Fibroblast of lung (primary cell): ENCODE measurements around the gene ATOX1.

ENCODE experiments used
- EZH2 ChIP-seq: IDR thresholded peaks from 2 replicates; pipeline ENCODE4 v1.5.1; 2012; ENCODE audit warnings: low read length, control low read depth, mild to moderate bottlenecking; ENCODE audit errors: missing control alignments
- TF ChIP-seq, protein P1 (sequence below), 2 donors: IDR thresholded peaks in 1 of 2; conservative IDR thresholded peaks in 1 of 2; 1 replicate in 1 of 2; 2 replicates in 1 of 2; pipeline ENCODE4 v1.5.1; 2011 to 2012; ENCODE audit warnings: low read length in 2 of 2, control low read depth in 1 of 2, inconsistent platforms in 1 of 2, low read depth in 1 of 2, mild to moderate bottlenecking in 1 of 2

DNA sequence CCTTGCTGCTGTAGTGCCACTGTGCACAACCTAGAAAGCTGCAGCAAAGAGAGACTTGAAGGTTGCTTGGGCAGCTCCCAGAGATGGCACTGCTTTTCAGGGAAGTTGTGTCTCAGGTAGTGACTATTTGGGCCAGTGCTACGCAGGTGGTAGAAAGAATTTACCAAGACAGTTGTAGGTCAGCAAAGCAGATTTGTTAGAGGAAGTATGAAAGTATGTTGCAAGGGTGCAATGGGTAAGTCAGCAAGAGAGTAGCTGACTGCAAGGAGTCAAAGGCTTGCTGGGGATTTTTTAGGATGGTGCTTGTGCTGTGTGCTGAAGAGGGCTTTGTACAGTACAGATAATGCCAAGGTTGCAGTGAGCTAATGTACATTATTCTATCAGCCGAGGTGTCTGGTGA lies 38.2 kb downstream of the ATOX1 start:
- TF ChIP-seq, protein P1, sequence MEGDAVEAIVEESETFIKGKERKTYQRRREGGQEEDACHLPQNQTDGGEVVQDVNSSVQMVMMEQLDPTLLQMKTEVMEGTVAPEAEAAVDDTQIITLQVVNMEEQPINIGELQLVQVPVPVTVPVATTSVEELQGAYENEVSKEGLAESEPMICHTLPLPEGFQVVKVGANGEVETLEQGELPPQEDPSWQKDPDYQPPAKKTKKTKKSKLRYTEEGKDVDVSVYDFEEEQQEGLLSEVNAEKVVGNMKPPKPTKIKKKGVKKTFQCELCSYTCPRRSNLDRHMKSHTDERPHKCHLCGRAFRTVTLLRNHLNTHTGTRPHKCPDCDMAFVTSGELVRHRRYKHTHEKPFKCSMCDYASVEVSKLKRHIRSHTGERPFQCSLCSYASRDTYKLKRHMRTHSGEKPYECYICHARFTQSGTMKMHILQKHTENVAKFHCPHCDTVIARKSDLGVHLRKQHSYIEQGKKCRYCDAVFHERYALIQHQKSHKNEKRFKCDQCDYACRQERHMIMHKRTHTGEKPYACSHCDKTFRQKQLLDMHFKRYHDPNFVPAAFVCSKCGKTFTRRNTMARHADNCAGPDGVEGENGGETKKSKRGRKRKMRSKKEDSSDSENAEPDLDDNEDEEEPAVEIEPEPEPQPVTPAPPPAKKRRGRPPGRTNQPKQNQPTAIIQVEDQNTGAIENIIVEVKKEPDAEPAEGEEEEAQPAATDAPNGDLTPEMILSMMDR (conservative IDR thresholded peaks at IDR 0.05 in 1 of 2, IDR thresholded peaks at IDR 0.05 in 1 of 2; ENCODE audit: low read depth in 1 of 2, low read length in 2 of 2): no peak
- TF ChIP-seq EZH2: no peak
